ENCODE results near the gene SLAMF1.
"Not testable (repeated sequence)": the region's sequence is repeated elsewhere in the genome, so short reads cannot be mapped to it uniquely, and the experiment has no call there.

Gene SLAMF1

GRCh38 chr1:160653620-160654016, 6.8 kb upstream of the SLAMF1 start:
- Mint-ChIP-seq H3K27me3 (no peaks in the 10 kb centered on the region), H3K4me3 (no peak overlapping the region)

DNA sequence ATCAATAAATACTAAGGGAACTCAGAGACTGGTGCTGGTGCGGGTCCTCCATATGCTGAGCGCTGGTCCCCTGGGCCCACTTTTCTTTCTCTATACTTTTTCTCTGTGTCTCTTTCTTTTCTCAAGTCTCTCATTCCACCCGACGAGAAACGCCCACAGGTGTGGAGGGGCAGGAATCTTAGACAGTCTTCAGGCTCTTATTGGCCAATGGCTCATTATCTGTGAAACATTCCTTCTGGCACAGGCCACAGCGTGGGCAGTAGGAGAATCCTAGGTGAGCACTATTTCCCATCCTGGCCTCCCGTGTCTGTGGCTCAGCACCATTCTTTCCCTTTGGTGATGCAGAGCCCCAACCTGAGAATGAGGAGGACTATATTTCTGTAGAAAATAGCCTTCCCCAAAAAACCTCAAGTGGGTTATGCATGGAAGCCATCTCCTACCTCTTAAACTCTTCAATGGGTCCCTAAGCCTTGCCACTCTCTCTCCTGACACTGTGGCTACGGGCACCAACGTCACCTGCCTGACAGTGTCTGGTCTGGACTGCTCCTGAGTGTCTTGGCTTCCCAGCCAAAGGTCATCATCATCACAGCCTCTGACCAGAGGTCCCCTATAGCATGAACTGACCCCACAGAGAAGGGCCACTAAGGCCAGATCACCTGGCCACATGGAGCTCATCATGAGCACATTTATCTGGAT, 6.2 kb upstream of the SLAMF1 start:
- peaks cover 87% of the 10 kb centered on the region for H3K4me1 Mint-ChIP-seq (ENCODE audit: low read depth)
- H3K36me3 Mint-ChIP-seq (ENCODE audit: low read depth), result peaks cover 29% of the 10 kb centered on the region
- peak overlapping the region; percentile 80 for H3K27ac Mint-ChIP-seq
- H3K4me3 Mint-ChIP-seq, result no peak overlapping the region
- peaks cover 7% of the 10 kb centered on the region for H3K9me3 Mint-ChIP-seq
- H3K27me3 Mint-ChIP-seq, result no peaks in the 10 kb centered on the region

More at GRCh38 chr1:160653620-160654016, 6.8 kb upstream of the SLAMF1 start:
- Mint-ChIP-seq H3K27ac (peak overlapping the region; percentile 80), H3K9me3 (peaks cover 7% of the 10 kb centered on the region), H3K4me1 (ENCODE audit: low read depth) (peaks cover 87% of the 10 kb centered on the region), H3K36me3 (ENCODE audit: low read depth) (peaks cover 26% of the 10 kb centered on the region)

- peak overlapping the region; percentile 23 for H3K27ac Mint-ChIP-seq
- peaks cover 29% of the 10 kb centered on the region for H3K36me3 Mint-ChIP-seq (ENCODE audit: low read depth)
- not testable (repeated sequence) for H3K9me3 Mint-ChIP-seq, H3K4me3 Mint-ChIP-seq, H3K27me3 Mint-ChIP-seq
- peaks cover 84% of the 10 kb centered on the region for H3K4me1 Mint-ChIP-seq (ENCODE audit: low read depth)
These were observed 5.3 kb upstream of the SLAMF1 start for GRCh38 chr1:160652065-160652641.

- Mint-ChIP-seq H3K27me3 (no peaks in the 10 kb centered on the region), H3K27ac (peak overlapping the region; percentile 1), H3K36me3 (ENCODE audit: low read depth) (peaks cover 25% of the 10 kb centered on the region), H3K4me1 (ENCODE audit: low read depth) (peaks cover 79% of the 10 kb centered on the region), H3K4me3 (no peak overlapping the region), H3K9me3 (peaks cover 7% of the 10 kb centered on the region)
These were observed 4.7 kb upstream of the SLAMF1 start for GRCh38 chr1:160651433-160652064.

DNA sequence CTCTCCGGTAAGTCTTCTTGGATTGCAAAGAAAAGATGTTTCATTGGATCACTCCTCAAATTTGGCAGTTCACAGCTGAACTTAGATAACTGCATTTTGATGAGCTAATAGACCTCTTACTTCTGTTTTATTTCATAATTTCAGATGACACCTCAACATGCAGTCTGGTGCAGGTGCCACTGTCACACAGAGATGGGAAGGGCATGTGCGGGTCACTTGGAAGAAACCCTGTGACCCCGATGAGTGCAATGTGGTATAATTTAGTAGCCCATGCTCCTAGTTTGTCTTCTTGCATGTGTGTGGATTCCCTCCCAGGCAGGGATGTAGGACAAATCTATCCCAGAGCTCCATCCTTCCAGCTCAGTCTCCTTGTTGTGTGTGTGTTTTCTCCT, 481 bp upstream of the SLAMF1 start:
- Mint-ChIP-seq H3K27ac (peak overlapping the region; percentile 100), H3K36me3 (ENCODE audit: low read depth) (peaks cover 66% of the 10 kb centered on the region), H3K9me3 (peaks cover 7% of the 10 kb centered on the region), H3K4me1 (ENCODE audit: low read depth) (peaks cover 67% of the 10 kb centered on the region), H3K27me3 (no peaks in the 10 kb centered on the region), H3K4me3 (peak overlapping the region; percentile 96)

GRCh38 chr1:160646180-160646579, 664 bp downstream of the SLAMF1 start:
- Mint-ChIP-seq H3K27me3 (no peaks in the 10 kb centered on the region), H3K27ac (peak overlapping the region; percentile 100), H3K4me3 (peak overlapping the region; percentile 96), H3K36me3 (ENCODE audit: low read depth) (peaks cover 70% of the 10 kb centered on the region), H3K9me3 (peaks cover 7% of the 10 kb centered on the region), H3K4me1 (ENCODE audit: low read depth) (peaks cover 67% of the 10 kb centered on the region)

DNA sequence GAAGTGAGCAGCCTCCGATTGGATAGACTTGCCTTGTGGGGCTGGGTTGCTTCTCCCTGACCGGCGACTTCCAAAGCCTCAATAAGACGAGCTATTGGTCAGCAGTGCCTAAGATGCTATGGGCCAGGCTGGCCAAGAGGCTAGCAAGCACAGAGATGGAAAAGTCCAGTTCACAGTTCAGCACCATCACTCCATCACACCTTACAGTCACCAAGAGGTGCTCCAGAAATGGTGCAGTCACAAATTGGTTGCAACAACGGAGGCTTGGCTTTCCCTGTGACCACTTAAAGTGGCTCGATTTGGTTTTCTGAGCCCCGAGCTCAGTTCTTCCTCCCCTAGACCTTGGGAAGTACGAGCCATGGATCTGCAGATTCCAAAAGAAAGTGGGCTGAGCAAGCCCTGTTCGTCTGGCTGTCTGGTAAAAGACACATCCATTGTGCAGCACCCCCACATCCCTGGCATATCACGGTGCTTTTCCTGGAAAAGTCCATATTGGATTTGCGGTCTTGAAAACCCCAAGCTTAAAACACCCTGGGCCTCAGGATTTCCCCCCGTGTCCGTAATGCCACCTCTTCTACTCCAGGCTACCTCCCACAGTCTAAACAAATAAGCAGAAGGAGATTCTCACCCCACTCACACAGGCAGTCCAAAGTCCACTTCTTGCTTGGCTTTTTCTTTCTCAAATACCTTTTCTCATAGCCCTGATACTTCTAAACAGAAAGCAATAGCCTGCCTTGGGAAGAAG, 1.3 kb downstream of the SLAMF1 start:
- H3K9me3 Mint-ChIP-seq, result peaks cover 4% of the 10 kb centered on the region
- peak overlapping the region; percentile 100 for H3K27ac Mint-ChIP-seq
- H3K4me1 Mint-ChIP-seq (ENCODE audit: low read depth), result peaks cover 67% of the 10 kb centered on the region
- no peaks in the 10 kb centered on the region for H3K27me3 Mint-ChIP-seq
- peak overlapping the region; percentile 96 for H3K4me3 Mint-ChIP-seq
- H3K36me3 Mint-ChIP-seq (ENCODE audit: low read depth), result peaks cover 70% of the 10 kb centered on the region

DNA sequence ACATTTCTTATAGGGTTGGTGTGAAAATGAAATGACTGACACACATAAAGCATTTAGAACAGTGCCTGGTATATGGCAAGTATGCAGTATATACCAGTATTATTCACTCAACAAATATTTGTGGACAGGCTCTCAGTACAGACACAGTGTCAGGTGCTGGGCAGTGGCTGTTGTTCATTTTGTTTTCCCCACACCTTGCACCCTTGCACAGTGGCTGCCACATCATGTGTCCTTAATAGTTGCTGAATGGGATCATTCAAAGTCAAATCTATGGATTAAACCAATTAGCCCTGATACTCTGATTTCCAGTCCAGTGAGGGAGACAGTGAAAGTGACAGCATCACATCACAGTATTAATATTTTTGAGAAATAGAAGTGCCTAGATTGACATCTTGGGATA, 2.4 kb downstream of the SLAMF1 start:
- H3K27me3 Mint-ChIP-seq, result no peaks in the 10 kb centered on the region
- H3K9me3 Mint-ChIP-seq, result peaks cover 3% of the 10 kb centered on the region
- H3K4me3 Mint-ChIP-seq, result peak overlapping the region; percentile 96
- peak overlapping the region; percentile 100 for H3K27ac Mint-ChIP-seq
- peaks cover 71% of the 10 kb centered on the region for H3K36me3 Mint-ChIP-seq (ENCODE audit: low read depth)
- peaks cover 70% of the 10 kb centered on the region for H3K4me1 Mint-ChIP-seq (ENCODE audit: low read depth)

- Mint-ChIP-seq H3K36me3 (ENCODE audit: low read depth) (peaks cover 75% of the 10 kb centered on the region), H3K27ac (peak overlapping the region; percentile 100), H3K4me3 (peak overlapping the region; percentile 96)
These were observed 3.7 kb downstream of the SLAMF1 start for GRCh38 chr1:160643138-160643537.

GRCh38 chr1:160642281-160642644, 4.6 kb downstream of the SLAMF1 start:
- H3K27ac Mint-ChIP-seq, result peak overlapping the region; percentile 100
- H3K27me3 Mint-ChIP-seq, result no peaks in the 10 kb centered on the region
- peaks cover 84% of the 10 kb centered on the region for H3K36me3 Mint-ChIP-seq (ENCODE audit: low read depth)
- H3K9me3 Mint-ChIP-seq, result no peaks in the 10 kb centered on the region
- H3K4me1 Mint-ChIP-seq (ENCODE audit: low read depth), result peaks cover 74% of the 10 kb centered on the region
- H3K4me3 Mint-ChIP-seq, result peak overlapping the region; percentile 96

More at GRCh38 chr1:160643138-160643537, 3.7 kb downstream of the SLAMF1 start:
- Mint-ChIP-seq H3K4me1 (ENCODE audit: low read depth) (peaks cover 71% of the 10 kb centered on the region), H3K27me3 (no peaks in the 10 kb centered on the region), H3K9me3 (no peaks in the 10 kb centered on the region)

- Mint-ChIP-seq H3K27ac (peak overlapping the region; percentile 100), H3K4me1 (ENCODE audit: low read depth) (peaks cover 79% of the 10 kb centered on the region), H3K36me3 (ENCODE audit: low read depth) (peaks cover 91% of the 10 kb centered on the region), H3K27me3 (no peaks in the 10 kb centered on the region), H3K4me3 (peak overlapping the region; percentile 96), H3K9me3 (no peaks in the 10 kb centered on the region)
These were observed 5.2 kb downstream of the SLAMF1 start for GRCh38 chr1:160641323-160642280.

GRCh38 chr1:160640359-160641123, 6.3 kb downstream of the SLAMF1 start:
- no peaks in the 10 kb centered on the region for H3K27me3 Mint-ChIP-seq
- peaks cover 89% of the 10 kb centered on the region for H3K4me1 Mint-ChIP-seq (ENCODE audit: low read depth)
- H3K4me3 Mint-ChIP-seq, result peak overlapping the region; percentile 96
- H3K9me3 Mint-ChIP-seq, result no peaks in the 10 kb centered on the region
- peaks cover 92% of the 10 kb centered on the region for H3K36me3 Mint-ChIP-seq (ENCODE audit: low read depth)
- H3K27ac Mint-ChIP-seq, result peak overlapping the region; percentile 100

GRCh38 chr1:160639652-160640051, 7.2 kb downstream of the SLAMF1 start:
- H3K9me3 Mint-ChIP-seq, result no peaks in the 10 kb centered on the region
- H3K4me3 Mint-ChIP-seq, result peak overlapping the region; percentile 83
- peaks cover 97% of the 10 kb centered on the region for H3K4me1 Mint-ChIP-seq (ENCODE audit: low read depth)
- H3K36me3 Mint-ChIP-seq (ENCODE audit: low read depth), result peaks cover 92% of the 10 kb centered on the region
- peak overlapping the region; percentile 99 for H3K27ac Mint-ChIP-seq
- H3K27me3 Mint-ChIP-seq, result no peaks in the 10 kb centered on the region
